Keratinocyte (primary cell): Measurements from ENCODE around the gene CTIF. TPM values are rescaled to one million over a fixed set of nuclear protein-coding genes. Genes with fewer than 3 reads are reported as not detected.

Experiments
- DNase-seq: peaks from one replicate; pipeline ENCODE4 v3.0.0-alpha.2; 2011; ENCODE audit warnings: low read depth, missing footprints, low spot score
- FAIRE-seq: peaks from 2 replicates; lab custom pipeline; 2011; peaks lifted over from hg19 to GRCh38; lab: Jason Lieb, UNC
- H2AFZ ChIP-seq: 2 replicates; pipeline ENCODE4 v1.6.0; 2012; ENCODE audit warnings: low read length, control low read depth, inconsistent platforms; ENCODE audit not compliant: control insufficient read depth
- H3K27ac ChIP-seq: 2 replicates; pipeline ENCODE4 v1.5.1; 2011; ENCODE audit warnings: low read length; ENCODE audit not compliant: control insufficient read depth, insufficient read depth
- H3K27me3 ChIP-seq: 3 replicates; pipeline ENCODE4 v1.6.0; 2011; ENCODE audit warnings: low read length; ENCODE audit not compliant: control insufficient read depth, insufficient read depth; ENCODE audit errors: extremely low read depth
- H3K36me3 ChIP-seq, 2 experiments: 2 replicates in 1 of 2; 3 replicates in 1 of 2; pipeline ENCODE4 v1.5.1; 2011; ENCODE audit warnings: low read length in 2 of 2, mild to moderate bottlenecking in 1 of 2; ENCODE audit not compliant: control insufficient read depth in 2 of 2, insufficient read depth in 2 of 2; ENCODE audit errors: extremely low read depth in 1 of 2
- H3K4me1 ChIP-seq: 3 replicates; pipeline ENCODE4 v1.5.1; 2011; ENCODE audit warnings: low read length; ENCODE audit not compliant: control insufficient read depth, insufficient read depth; ENCODE audit errors: extremely low read depth
- H3K4me2 ChIP-seq: 3 replicates; pipeline ENCODE4 v1.6.0; 2011; ENCODE audit warnings: low read depth, low read length; ENCODE audit not compliant: control insufficient read depth, insufficient read depth; ENCODE audit errors: extremely low read depth
- H3K4me3 ChIP-seq, 3 experiments: fragments of 200-600 bp in 1 of 3; sonication (generic) in 1 of 3; 2 replicates in 2 of 3; 3 replicates in 1 of 3; pipeline ENCODE4 v1.5.1; 2011 to 2016; ENCODE audit warnings: low read length in 3 of 3, mild to moderate bottlenecking in 3 of 3, control low read depth in 2 of 3, inconsistent platforms in 1 of 3, low read depth in 1 of 3, mixed read lengths in 1 of 3, mixed run types in 1 of 3, moderate library complexity in 1 of 3; ENCODE audit not compliant: control insufficient read depth in 2 of 3, insufficient read depth in 2 of 3; ENCODE audit errors: extremely low read depth in 1 of 3
- H3K79me2 ChIP-seq: 2 replicates; pipeline ENCODE4 v1.6.0; 2012; ENCODE audit warnings: low read length; ENCODE audit not compliant: control insufficient read depth, insufficient read depth
- H3K9ac ChIP-seq: 3 replicates; pipeline ENCODE4 v1.6.0; 2011; ENCODE audit warnings: low read length; ENCODE audit not compliant: control insufficient read depth, insufficient read depth; ENCODE audit errors: extremely low read depth
- H3K9me1 ChIP-seq: 3 replicates; pipeline ENCODE4 v1.6.0; 2011; ENCODE audit warnings: low read length; ENCODE audit not compliant: control insufficient read depth, insufficient read depth; ENCODE audit errors: extremely low read depth
- H3K9me3 ChIP-seq: 2 replicates; pipeline ENCODE4 v1.5.1; 2012; ENCODE audit warnings: low read depth, low read length; ENCODE audit not compliant: control insufficient read depth
- H4K20me1 ChIP-seq: 3 replicates; pipeline ENCODE4 v1.6.0; 2011; ENCODE audit warnings: low read length; ENCODE audit not compliant: control insufficient read depth, insufficient read depth; ENCODE audit errors: extremely low read depth
- CTCF ChIP-seq, 3 experiments: IDR thresholded peaks in 1 of 3; conservative IDR thresholded peaks in 1 of 3; optimal IDR thresholded peaks in 1 of 3; 2 replicates in 2 of 3; 3 replicates in 1 of 3; pipeline versions ENCODE3 to v1.5.1; 2011; ENCODE audit warnings: low read length in 3 of 3, mild to moderate bottlenecking in 3 of 3, moderate library complexity in 2 of 3, control low read depth in 1 of 3, inconsistent platforms in 1 of 3; ENCODE audit not compliant: insufficient read depth in 2 of 3; ENCODE audit errors: extremely low read depth in 1 of 3
- EZH2 ChIP-seq: IDR thresholded peaks from one replicate; pipeline ENCODE4 v1.6.1; 2012; ENCODE audit warnings: inconsistent platforms, mild to moderate bottlenecking, low read length, moderate library complexity
- dilution Hi-C: fragments of 300-500 bp; cut with MboI; formaldehyde crosslinking; loops from one replicate; pipeline ENCODE4 v1.7.0; 2020; ENCODE audit warnings: low sequenced_read_pairs; ENCODE audit not compliant: extremely low pct_ligation_motif_present
- polyA plus RNA-seq, 5 experiments: library from polyadenylated mRNA; depleted of rRNA in 3 of 5; stranded (reverse) in 3 of 5; stranded (forward) in 1 of 5; unstranded in 1 of 5; fragments of >200 nt; gene quantifications; 1 replicate in 1 of 5; 2 replicates in 3 of 5; 3 replicates in 1 of 5; pipeline versions ENCODE4 v1.2.1 to v1.2.3, GENCODE V29; 2011 to 2012; ENCODE audit warnings: missing spikeins in 2 of 5, low read depth in 1 of 5, low replicate concordance in 1 of 5

The CTIF gene
- polyA plus RNA-seq, 1 donor (not counting 4 experiments of a cell fraction or from before 2014, with no cell fraction given) = 15.0 TPM

GRCh38 chr18:48879008-48879431, 340.2 kb downstream of the CTIF start:
- no peaks in the 10 kb centered on the region for H3K36me3 ChIP-seq
- dilution Hi-C loops = no loop called here
- no peaks in the 10 kb centered on the region for H3K9me1 ChIP-seq
- H3K27me3 ChIP-seq = no peaks in the 10 kb centered on the region
- H3K4me2 ChIP-seq = peak overlapping the region; percentile 15
- FAIRE-seq = no peak
- no peaks in the 10 kb centered on the region for H3K9me3 ChIP-seq
- TF ChIP-seq CTCF (optimal IDR thresholded peaks at IDR 0.05 in 1 of 3, IDR thresholded peaks at IDR 0.05 in 1 of 3, conservative IDR thresholded peaks at IDR 0.05 in 1 of 3; ENCODE audit: extremely low read depth in 1 of 3, insufficient read depth in 2 of 3, low read length in 3 of 3) (no peak), EZH2 (no peak)
- peaks cover 3% of the 10 kb centered on the region for H3K4me1 ChIP-seq
- H4K20me1 ChIP-seq = no peaks in the 10 kb centered on the region
- H3K79me2 ChIP-seq = no peaks in the 10 kb centered on the region
- no peak overlapping the region for H3K27ac ChIP-seq
- no peak for DNase-seq
- no peak overlapping the region for H2AFZ ChIP-seq
- no peak overlapping the region for H3K9ac ChIP-seq
- H3K4me3 ChIP-seq = no peak overlapping the region

- H4K20me1 ChIP-seq = no peaks in the 10 kb centered on the region
- H3K4me2 ChIP-seq = no peak overlapping the region
- H3K4me3 ChIP-seq = no peak overlapping the region
- DNase-seq (no peak), FAIRE-seq (no peak)
- H3K4me1 ChIP-seq = peaks cover 3% of the 10 kb centered on the region
- H2AFZ ChIP-seq = no peak overlapping the region
- no peak overlapping the region for H3K9ac ChIP-seq
- H3K79me2 ChIP-seq = no peaks in the 10 kb centered on the region
- H3K9me3 ChIP-seq = no peaks in the 10 kb centered on the region
- H3K9me1 ChIP-seq = no peaks in the 10 kb centered on the region
- no peaks in the 10 kb centered on the region for H3K27me3 ChIP-seq
- dilution Hi-C loops = no loop called here
- no peaks in the 10 kb centered on the region for H3K36me3 ChIP-seq
- no peak overlapping the region for H3K27ac ChIP-seq
- TF ChIP-seq CTCF (optimal IDR thresholded peaks at IDR 0.05 in 1 of 3, IDR thresholded peaks at IDR 0.05 in 1 of 3, conservative IDR thresholded peaks at IDR 0.05 in 1 of 3; ENCODE audit: extremely low read depth in 1 of 3, insufficient read depth in 2 of 3, low read length in 3 of 3) (no peak), EZH2 (no peak)
Measured at GRCh38 chr18:48880931-48881330, 342.1 kb downstream of the CTIF start.
